Measurements from ENCODE around the gene TEX51. TPM values are rescaled to one million over a fixed set of nuclear protein-coding genes. Genes with fewer than 3 reads are reported as not detected.

Gene TEX51
- total and polyA plus RNA-seq, 2 of the 4 experiments (the other 2 are of a cell fraction) = not detected

DNA sequence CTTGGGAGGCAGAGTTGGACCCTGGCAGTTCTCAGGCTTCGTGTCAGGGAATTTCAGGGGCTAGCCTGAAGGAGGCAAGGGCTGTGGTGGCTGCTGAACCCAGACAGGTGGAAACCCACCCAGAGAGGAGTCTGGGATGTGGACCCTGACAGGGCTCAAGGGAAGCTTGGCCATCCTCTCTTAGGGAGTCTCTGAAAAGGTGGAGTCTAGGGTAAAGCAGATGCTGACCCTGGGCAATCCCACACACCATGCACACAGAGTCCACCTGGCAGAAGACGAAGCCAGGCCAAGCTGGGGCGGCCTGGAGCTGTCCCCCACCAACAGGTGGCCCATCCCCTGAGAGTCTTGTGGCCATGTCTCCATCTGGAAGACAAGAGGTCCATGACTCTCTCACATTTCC, 41.2 kb upstream of the TEX51 start:
- no peaks in the 10 kb centered on the region for H3K79me1 ChIP-seq (ENCODE audit: low read depth in 1 of 2, low read length in 2 of 2)
- no CpG with 5 or more reads among the region's 3 CpGs for WGBS, 2 experiments (ENCODE audit: extremely low coverage in 2 of 2, insufficient read length in 1 of 2)

More for the DNA sequence above, 41.2 kb upstream of the TEX51 start:
- H4K91ac ChIP-seq (ENCODE audit: insufficient read depth, low read depth, low read length) = no peak overlapping the region
- no peak overlapping the region for H2BK120ac ChIP-seq (ENCODE audit: low read depth, low read length)
- H3K27ac ChIP-seq (ENCODE audit: insufficient read depth, low read length) = no peak overlapping the region
- no peak overlapping the region for H3K9ac ChIP-seq (ENCODE audit: low read depth, low read length)
- H2BK20ac ChIP-seq (ENCODE audit: low read depth, low read length) = no peak overlapping the region
- H3K4me1 ChIP-seq (ENCODE audit: control insufficient read depth, insufficient read depth, low read length) = no peaks in the 10 kb centered on the region
- DNase-seq (no peak), ATAC-seq (ENCODE audit: low read depth) (no peak)
- no peaks in the 10 kb centered on the region for H3K36me3 ChIP-seq (ENCODE audit: control insufficient read depth, insufficient read depth, low read length)
- H2BK15ac ChIP-seq (ENCODE audit: low read depth, low read length) = no peak overlapping the region
- no peak overlapping the region for H3K4me2 ChIP-seq (ENCODE audit: low read depth, low read length)
- intact Hi-C loops (cut with micrococcal nuclease) (no loop called here), dilution Hi-C loops (cut with HindIII; ENCODE audit: low sequenced_read_pairs, unreplicated experiment) (no loop called here), in situ Hi-C loops (cut with MboI; ENCODE audit: low sequenced_read_pairs) (no loop called here)
- H3K27me3 ChIP-seq (ENCODE audit: control insufficient read depth, insufficient read depth, low read length) = 0 out of 2 replicates have a peak, but pooled peaks cover 2% of the 10 kb centered on the region
- no peak overlapping the region for H3K14ac ChIP-seq (replicated peaks; ENCODE audit: low read depth, low read length)
- ChIA-PET CTCF (no interaction called here), POLR2A (ENCODE audit: unreplicated experiment) (no interaction called here)
- H4K5ac ChIP-seq (ENCODE audit: low read depth, low read length) = no peak overlapping the region
- TF ChIP-seq MAFK (IDR thresholded peaks at IDR 0.05; ENCODE audit: low read depth, low read length) (no peak), FOS (IDR thresholded peaks at IDR 0.05; ENCODE audit: low read depth, low read length) (no peak), POLR2A (IDR thresholded peaks at IDR 0.05; ENCODE audit: low read depth, low read length) (no peak), CEBPB (IDR thresholded peaks at IDR 0.05; ENCODE audit: low read depth, low read length) (no peak), NFE2L2 (IDR thresholded peaks at IDR 0.05; ENCODE audit: low read depth, low read length) (no peak), RAD21 (IDR thresholded peaks at IDR 0.05; ENCODE audit: low read length) (no peak), SMC3 (IDR thresholded peaks at IDR 0.05; ENCODE audit: low read depth, low read length) (no peak), MAZ (IDR thresholded peaks at IDR 0.05; ENCODE audit: borderline replicate concordance, low read depth, low read length) (no peak), RCOR1 (IDR thresholded peaks at IDR 0.05; ENCODE audit: insufficient replicate concordance, low read length) (no peak), BHLHE40 (IDR thresholded peaks at IDR 0.05; ENCODE audit: low read depth, low read length) (no peak), CHD1 (IDR thresholded peaks at IDR 0.05; ENCODE audit: low read depth, low read length) (no peak), MXI1 (IDR thresholded peaks at IDR 0.05; ENCODE audit: borderline replicate concordance, low read depth, low read length) (no peak)
- TF ChIP-seq, protein P1, sequence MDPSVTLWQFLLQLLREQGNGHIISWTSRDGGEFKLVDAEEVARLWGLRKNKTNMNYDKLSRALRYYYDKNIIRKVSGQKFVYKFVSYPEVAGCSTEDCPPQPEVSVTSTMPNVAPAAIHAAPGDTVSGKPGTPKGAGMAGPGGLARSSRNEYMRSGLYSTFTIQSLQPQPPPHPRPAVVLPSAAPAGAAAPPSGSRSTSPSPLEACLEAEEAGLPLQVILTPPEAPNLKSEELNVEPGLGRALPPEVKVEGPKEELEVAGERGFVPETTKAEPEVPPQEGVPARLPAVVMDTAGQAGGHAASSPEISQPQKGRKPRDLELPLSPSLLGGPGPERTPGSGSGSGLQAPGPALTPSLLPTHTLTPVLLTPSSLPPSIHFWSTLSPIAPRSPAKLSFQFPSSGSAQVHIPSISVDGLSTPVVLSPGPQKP (IDR thresholded peaks at IDR 0.05; ENCODE audit: borderline replicate concordance, low read depth, low read length) = no peak
- TF ChIP-seq, protein P2, sequence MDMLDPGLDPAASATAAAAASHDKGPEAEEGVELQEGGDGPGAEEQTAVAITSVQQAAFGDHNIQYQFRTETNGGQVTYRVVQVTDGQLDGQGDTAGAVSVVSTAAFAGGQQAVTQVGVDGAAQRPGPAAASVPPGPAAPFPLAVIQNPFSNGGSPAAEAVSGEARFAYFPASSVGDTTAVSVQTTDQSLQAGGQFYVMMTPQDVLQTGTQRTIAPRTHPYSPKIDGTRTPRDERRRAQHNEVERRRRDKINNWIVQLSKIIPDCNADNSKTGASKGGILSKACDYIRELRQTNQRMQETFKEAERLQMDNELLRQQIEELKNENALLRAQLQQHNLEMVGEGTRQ (IDR thresholded peaks at IDR 0.05; ENCODE audit: low read depth, low read length) = no peak
- TF ChIP-seq, protein P3, sequence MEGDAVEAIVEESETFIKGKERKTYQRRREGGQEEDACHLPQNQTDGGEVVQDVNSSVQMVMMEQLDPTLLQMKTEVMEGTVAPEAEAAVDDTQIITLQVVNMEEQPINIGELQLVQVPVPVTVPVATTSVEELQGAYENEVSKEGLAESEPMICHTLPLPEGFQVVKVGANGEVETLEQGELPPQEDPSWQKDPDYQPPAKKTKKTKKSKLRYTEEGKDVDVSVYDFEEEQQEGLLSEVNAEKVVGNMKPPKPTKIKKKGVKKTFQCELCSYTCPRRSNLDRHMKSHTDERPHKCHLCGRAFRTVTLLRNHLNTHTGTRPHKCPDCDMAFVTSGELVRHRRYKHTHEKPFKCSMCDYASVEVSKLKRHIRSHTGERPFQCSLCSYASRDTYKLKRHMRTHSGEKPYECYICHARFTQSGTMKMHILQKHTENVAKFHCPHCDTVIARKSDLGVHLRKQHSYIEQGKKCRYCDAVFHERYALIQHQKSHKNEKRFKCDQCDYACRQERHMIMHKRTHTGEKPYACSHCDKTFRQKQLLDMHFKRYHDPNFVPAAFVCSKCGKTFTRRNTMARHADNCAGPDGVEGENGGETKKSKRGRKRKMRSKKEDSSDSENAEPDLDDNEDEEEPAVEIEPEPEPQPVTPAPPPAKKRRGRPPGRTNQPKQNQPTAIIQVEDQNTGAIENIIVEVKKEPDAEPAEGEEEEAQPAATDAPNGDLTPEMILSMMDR (conservative IDR thresholded peaks at IDR 0.05; ENCODE audit: low read depth, low read length) = no peak
- H2AK9ac ChIP-seq (replicated peaks; ENCODE audit: low read depth, low read length, poor library complexity) = no peak overlapping the region
- H4K20me1 ChIP-seq (ENCODE audit: insufficient read depth, low read length) = no peaks in the 10 kb centered on the region
- no peak overlapping the region for H4K8ac ChIP-seq (ENCODE audit: low read depth in 2 of 2, low read length in 2 of 2)
- no peak overlapping the region for H3K23ac ChIP-seq (ENCODE audit: low read depth, low read length)
- H2AK5ac ChIP-seq (ENCODE audit: low read depth, low read length) = no peak overlapping the region
- no peak overlapping the region for H3K18ac ChIP-seq (ENCODE audit: low read depth, low read length)
- no peak overlapping the region for H3K56ac ChIP-seq (ENCODE audit: extremely low read depth, insufficient read depth, low read length)
- H3K4me3 ChIP-seq (ENCODE audit: insufficient read depth, low read depth, low read length) = no peak overlapping the region
- H2AFZ ChIP-seq (replicated peaks; ENCODE audit: low read length, poor library complexity) = no peak overlapping the region
- H3K9me1 ChIP-seq (ENCODE audit: insufficient read depth, low read length) = no peaks in the 10 kb centered on the region
- no peaks in the 10 kb centered on the region for H3K9me3 ChIP-seq (ENCODE audit: control insufficient read depth, insufficient read depth, low read length)
- no TSS peak for BruUV-seq (replicated peaks)
- H2BK5ac ChIP-seq (ENCODE audit: low read depth, low read length, poor library complexity, severe bottlenecking) = no peak overlapping the region
- H3K4ac ChIP-seq (ENCODE audit: low read depth, low read length) = no peak overlapping the region

Data from IMR-90 (cell line).